C4-2B (cell line): ENCODE data around the gene SYNDIG1.

Experiments used
- CTCF ChIP-seq: fragments of 450-650 bp; conservative IDR thresholded peaks from 2 replicates; pipeline ENCODE4 v1.5.1; 2017; ENCODE audit warnings: mild to moderate bottlenecking
- ZFX ChIP-seq: fragments of 450-650 bp; IDR thresholded peaks from 2 replicates; pipeline ENCODE4 v1.6.1; 2017

GRCh38 chr20:24572862-24573261 lies 103.4 kb downstream of the SYNDIG1 start:
- no peak for TF ChIP-seq CTCF
- TF ChIP-seq ZFX: no peak
